Right kidney (tissue), 1 donor: Measurements from ENCODE around the gene HLX.

Source experiments
- DNase-seq: peaks from one replicate; pipeline ENCODE4 v3.0.0-alpha.2; 2016

HLX gene

DNA sequence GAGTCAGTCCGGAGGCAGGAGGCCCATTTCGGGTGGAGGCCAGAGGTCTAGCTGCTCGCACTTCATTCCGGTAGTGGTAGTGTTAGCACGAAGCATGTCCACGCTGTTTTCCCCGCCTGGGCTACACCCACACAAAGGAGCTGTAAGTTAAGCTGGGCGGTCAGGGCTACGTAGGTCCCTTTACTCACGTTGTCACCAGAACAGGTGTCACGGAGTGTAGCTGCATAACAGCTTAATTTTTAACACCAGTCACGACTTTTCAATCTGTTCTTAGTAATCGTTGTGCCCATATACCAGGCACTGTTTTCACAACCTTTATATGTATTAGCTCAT is 15.6 kb downstream of the HLX start:
- no peak for DNase-seq

DNA sequence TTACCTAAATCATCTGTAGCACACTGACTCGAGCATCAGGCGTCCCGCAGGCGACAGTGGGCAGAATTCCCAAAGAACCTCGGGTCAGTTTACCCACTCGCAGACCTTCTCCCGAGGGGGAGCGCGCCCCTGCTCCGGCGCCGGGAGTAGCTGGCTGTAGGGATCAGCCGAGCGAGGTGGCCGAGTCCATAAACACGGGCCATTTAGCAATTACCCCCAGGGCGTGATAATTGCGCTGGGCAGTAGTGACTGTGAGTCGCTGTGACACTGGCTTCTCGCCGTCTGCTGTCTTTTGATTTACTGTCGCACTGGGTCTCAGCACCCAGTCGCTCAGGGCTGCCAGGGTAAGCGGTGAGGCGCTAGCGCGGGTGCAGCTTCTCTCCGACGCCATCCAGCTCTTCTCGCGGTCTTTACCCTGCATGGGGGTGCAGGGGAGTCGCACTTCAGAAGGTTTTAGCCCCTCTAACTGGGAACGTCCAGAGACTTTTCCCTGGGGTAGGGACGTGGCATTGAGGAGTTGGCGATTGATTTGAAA is 16.2 kb downstream of the HLX start:
- peak; percentile 53 for DNase-seq

DNA sequence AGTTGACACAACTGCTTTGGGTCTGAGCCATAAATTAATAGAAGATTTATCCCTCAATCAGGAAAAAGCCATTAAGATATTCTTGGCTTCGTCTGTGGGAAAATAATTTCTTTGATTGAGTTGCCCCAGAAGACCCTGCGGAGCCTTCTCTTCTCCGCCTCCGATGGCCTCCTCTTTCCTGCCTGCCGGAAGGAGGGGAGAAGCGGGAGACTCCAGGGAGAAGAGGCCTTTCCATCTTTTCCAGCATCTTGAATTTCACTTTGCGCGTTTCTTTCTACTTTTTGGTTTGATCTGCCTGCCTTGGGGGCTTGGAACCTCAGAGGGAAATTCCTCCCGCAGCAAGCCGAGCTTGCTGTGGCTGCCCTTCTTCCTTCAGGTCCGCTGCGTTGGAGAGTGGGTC is 16.8 kb downstream of the HLX start:
- DNase-seq, result peak; percentile 37

DNA sequence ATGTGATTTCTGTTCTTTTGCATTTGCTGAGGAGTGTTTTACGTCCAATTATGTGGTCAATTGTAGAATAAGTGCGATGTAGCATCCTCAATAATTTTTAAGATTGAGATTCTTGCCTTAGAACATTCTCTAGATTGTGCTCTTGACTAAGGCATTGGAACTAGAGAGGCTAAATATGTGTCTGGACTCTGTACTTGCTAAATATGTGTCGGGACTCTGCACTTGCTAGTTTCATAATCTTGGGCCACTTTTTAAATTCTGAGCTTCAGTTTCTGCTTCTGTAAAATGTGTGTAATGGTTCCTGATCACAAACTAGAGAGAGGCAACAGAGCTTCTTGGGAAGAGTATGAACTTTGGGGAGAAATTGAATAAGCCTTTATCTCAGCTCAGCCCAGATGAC is 21.6 kb downstream of the HLX start:
- no peak for DNase-seq

DNA sequence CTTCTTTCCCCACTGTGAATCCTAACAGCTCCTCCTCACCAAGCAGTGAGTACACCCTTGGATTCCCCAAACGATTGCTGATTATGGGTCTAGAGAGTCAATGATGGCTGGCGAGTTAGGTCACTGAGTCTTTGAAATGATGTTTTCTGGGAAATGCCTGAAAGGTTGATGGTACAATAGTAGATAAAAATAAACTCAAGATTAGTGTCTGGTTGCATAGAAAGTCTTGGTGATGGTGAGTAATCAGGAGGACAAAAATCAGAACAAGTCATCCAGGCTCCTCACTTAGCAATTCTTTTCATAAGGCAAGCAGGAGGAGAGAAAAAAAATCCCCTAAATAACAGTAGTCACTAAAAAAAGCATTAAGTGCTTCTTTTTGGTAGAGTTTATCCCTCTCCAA is 22.6 kb downstream of the HLX start:
- no peak for DNase-seq

DNA sequence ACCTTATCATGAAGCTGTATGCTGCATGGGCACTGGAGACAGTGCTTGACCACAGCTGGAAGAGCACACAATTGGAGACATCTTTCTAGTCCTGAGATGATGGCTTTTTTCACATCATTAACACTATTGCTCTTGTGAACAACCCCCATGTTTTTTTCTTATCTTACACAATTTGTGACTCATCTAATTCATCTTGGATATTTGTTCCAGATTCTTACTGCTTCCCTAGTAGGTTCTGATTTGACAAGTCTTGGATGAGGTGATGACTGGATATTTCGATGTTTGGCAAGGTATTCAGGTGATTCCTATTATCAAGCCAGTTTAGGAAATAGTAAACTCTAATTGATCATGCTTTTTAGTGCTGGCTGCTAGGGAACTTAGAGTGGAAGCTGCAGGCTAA is 23.7 kb downstream of the HLX start:
- no peak for DNase-seq

DNA sequence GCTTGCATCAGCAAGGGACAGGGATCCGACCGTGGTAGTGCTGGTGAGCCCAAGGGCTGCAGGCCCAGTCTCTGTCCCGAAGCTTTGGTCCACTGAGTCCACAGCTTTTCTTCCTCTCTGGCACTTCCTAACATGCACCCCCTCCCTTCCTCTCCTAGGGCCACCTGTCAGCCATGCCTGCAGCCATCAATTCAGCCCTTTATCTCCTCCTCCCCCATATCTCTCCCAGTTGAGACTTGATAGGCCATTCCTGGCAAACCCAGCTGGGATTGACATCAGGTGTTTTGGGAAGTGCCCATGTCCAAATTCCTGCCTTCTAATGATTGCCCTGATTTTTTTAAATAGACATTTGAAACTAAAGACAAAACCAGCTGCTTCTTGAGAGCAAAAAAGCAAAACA is 25.6 kb downstream of the HLX start:
- DNase-seq, result no peak

DNA sequence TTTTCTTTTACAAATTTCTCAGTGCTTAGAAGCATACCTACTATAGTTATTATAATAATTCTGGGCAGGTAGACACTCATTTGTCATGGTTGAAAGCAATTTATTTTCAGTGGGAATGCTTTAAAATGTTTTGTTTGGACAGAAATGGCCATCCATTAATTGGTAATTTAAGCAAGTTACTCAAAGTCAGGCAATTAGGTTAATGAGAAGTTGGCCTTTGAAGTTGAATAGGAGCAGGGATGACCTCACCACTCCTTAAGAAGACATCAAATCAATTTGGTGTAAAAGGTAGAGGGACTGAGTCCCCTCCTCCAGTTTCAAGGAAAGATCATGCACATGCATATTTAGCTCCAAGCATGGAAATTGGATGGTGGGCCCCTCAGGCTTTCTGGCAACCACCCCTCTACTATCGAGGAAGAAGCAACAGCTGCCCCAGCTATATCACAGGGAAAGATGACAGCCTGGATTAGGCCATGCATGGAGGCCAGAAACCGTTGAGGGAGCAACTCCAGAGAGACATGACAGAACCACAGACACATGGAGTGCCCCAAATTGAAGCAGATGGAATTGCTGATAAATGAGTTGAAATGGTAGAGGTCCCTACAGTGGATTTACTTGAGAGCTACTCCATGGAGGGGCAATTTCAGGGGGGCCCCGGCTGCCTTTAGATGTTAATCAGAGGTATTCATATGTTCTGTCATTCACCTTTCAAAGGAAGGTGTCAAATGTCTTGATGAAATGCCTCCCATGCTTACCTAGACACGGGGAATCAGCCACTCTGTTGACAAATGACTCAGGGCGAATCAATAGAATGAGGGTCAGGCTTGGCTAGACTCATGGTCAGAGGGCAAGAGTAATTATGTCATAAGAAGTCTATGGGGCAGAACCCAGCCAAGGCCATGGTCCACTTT is 26.7 kb downstream of the HLX start:
- no peak for DNase-seq

DNA sequence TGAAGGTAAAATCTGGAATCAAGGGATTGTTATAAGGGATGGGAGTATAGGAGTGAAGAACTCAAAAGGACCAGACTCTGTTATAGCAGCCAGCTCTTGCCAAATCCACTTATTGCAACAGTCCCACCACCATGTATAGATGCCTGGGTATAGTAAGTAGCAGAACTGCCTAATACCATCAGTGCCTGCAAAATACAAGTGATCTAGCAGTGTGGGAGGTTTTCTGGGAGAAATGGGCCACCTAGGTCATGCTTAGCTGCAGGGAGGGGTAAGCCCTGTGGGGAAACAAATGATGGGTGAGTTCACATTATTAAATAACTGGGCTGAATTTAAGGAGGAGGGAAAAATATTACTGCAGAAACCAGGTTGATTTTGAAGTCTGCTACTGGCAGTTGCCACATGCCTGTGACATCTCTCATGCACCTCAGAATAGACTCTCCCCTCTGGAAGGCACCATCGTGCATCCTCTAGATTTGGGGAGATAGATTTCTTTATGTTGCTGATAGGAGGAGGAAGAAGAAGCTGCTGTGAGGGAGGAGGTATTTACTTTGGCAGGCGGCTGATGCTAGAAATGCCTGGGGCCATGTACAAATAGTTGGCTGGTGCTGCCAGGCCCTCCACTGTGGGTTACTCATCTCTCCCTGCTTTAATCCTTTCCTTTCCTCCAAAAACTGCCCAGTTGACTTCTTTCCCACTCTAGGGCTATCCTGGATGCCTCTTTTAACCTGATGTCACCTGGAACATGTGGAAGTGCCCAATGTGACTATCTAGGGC is 27.5 kb downstream of the HLX start:
- no peak for DNase-seq

DNA sequence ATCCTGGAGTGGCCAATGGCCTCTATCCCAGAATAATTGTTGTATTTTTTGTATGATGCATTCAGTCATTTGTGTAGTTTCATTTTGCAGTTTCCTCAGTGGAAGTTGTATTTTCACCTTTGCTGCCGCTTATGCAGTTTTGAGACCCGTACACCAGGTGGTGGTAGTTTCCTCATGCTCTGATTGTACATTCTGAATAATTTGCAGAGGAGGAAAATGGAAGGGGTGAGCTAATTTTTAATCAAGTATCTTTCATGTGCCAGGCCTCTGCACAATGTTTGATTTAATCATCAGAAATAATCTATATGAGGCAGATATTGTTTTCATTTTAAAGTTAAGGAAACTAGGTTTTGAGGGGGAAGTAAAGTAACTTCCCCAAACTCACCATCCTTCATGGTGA is 29.5 kb downstream of the HLX start:
- DNase-seq, result no peak

DNA sequence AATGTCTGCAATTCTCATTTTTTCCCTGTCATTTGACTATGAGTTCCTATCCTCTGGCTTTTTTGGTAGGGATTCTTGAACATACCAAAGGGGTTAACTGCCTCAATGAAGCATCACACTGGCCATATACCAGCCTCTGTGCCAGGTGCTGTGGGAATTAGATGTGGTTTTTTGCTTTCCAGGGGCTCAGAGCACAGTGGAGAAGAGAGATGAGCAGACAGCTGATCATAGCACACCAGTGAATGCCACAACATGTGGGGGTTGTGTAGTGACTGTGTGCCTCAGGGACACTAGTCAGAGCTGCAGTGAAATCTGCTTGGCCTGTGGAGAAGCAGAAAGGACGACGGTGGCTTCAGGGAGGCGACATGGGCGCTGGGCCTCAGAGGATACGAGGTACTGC is 30.8 kb downstream of the HLX start:
- DNase-seq, result no peak

DNA sequence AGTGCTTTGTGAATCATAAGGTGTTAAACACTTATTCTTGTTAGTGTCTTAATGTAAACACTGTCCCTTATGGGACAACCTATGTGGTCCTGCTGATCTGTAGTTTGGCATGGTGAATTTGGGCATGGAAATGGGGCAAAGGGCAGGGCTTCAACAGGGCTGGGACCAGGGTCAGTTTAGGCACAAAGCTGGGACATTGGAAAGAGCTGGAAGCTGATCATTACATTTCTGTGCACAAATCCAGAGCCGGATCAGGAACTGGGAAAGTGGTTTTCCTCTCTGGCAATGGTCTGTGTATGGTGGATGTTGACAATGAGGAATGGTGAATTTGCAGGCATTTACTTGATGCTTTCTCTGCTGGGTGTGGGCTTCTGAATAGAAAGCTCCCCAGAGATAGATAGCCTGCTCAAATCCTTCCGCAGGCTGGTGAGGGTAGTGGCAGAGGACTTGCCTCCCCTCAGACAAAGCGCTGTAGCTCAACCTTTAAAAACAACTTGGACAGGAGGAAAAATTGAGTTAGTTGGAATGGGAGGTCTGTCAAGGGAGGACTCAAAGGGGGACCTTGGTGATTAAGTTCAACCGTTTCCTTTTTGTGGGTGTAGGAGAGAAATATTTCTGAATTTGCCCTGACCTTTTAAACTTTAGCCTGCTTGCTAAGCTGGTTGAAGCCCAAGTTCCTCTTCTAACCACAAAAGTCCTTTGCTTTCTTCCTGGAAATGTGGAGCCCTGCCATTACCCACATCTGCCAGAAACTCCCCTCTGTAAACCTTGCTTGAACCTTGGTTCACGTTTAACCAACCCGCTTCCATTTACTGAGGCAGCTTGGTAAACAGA is 35.3 kb downstream of the HLX start:
- no peak for DNase-seq

DNA sequence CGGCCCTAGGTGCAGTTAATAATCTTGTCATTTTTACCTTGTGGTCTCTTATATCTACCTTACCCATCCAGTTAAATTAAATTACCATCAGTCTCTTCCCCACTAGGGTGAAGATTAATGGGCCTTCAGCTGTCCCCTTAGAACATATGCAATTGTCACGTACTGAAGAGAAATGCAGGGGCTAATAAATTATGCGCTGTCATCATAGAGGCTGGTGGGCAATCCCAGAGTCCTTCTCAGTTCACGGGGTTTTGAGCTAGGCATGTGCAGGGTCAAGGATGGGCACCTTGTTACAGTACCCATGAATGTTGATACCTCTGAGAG is 35.8 kb downstream of the HLX start:
- no peak for DNase-seq

DNA sequence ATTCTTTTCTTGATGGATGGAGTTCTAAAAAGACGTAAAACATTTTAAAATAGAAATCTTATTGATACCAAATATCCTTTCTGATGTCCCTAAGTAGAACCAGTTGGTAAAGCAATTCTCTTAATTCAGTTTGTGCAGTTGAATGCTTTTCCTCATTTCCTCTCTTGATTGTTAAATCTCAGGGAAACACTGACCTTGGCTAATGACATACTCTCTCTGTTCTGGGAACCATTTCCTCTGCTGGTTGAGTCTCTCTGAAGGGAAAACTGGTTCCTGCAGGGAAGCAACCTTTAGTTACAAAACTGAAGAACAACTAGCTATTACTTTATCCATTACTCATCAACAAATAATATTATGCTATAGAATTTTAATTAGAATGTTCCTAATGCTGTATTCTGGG is 36.7 kb downstream of the HLX start:
- no peak for DNase-seq

DNA sequence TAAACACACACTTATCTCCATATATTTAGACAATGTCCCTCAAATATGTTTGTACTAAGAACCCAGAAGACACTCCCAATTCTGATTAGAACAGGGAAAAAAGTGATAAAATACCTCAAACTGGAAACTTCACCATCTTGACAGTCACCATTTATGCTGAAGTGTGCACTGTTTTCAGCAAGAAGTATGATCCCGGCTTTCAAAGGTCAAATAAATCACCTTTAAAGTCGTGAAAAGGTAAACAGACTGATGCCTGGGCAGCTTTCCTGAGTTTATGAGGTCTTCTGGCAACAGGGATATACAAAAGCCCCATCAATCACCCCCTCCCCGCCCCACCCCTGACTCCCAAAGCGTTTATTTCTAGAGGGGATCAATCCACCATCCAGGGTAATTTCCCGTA is 37.9 kb downstream of the HLX start:
- no peak for DNase-seq

DNA sequence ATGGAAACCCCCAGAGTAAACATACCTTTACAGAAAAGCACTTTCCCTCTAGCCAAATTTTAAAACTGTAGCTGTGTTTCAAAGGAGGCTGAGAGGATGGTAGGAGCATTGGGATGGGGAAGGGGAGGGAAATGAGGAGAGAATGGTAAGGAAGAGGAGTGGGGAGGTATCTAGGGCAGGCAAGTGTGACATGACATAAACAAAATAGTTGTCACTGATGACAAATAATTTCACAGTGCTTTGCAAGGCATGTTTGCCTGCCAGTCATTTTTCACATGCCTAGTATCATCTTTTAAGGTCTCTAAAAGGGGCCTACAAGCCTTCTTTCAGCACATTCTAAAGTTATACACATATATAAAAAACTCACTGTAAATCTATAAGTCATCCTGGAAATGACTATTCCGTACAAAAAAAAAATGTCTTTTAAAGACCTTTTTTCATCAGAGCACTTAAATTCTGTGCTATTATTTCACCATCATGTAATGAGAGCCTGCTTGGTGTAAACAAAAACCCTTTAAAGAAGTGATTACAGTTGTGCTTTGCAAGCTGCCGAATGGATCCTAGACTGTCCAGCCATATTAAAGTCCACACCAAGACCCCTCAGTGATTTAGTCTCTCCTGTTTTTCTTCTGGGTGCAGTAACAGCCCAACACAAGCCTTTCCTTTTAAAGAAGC is 38.4 kb downstream of the HLX start:
- DNase-seq, result no peak

DNA sequence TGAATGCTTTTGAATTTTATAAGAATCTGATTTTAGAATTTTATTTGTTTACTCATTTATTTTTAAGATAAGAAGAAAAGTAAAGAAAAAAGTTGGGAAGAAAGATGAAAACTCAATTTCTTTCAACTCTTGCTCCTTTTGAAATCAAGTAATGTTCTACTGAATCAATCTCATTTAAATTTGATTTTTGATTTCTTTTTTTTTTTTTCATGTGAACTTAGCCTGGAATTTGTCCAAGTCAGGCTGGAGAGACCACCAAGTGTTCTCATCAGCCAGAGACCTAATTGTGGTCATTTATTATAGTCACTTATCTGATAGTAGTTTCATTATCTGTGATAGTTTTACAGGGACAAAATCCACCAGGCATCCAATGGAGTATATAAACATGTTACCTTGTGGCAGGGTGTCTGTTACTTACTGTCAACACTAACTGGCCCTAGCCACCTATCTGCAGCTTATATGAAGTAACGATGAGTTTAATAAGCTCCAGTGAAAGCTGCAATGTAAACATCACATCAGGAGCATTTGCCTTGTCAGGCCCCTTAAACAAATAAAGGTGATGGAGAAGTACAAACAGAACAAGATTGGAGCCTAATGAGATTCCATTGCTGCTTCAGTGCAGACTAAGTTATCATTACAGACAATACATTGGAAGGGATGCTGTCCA is 39.2 kb downstream of the HLX start:
- no peak for DNase-seq

DNA sequence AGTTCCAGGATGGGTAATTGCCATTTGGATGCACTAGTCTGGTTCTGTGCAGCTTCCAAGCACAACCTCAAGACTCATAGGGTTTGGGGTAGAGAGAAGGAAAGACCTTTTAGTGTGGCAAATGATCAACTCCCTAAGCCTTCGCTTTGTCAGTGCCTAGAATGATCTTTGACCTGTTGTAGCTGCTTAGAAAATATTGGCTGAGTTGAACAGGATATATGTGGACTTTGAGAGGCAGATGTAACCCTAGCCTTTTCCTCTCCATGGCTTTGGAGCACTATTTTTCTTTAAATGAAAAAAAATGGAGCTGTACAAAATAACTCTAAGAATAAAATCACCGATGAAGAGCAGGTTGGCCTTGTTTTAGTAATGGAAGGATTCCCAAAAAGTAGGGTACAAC is 41.7 kb downstream of the HLX start:
- no peak for DNase-seq

DNA sequence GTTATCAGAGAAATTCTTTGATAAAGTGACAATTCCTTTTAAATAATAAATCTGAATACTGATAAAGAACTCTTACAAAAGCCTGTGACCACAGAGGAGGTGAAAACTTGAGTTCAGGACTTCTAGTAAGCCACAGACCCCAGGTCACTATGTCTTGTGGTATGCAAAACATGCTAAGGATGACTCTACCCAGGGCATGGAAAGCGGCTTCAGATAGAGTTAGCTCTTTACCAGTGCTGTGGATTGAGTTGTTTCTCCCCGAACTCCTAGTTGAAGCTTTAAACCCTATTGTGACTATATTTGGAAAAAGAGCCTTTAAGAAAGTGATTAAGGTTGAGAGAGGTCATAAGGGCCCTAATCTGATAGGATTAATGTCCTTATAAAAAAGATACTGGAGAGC is 42.3 kb downstream of the HLX start:
- no peak for DNase-seq

DNA sequence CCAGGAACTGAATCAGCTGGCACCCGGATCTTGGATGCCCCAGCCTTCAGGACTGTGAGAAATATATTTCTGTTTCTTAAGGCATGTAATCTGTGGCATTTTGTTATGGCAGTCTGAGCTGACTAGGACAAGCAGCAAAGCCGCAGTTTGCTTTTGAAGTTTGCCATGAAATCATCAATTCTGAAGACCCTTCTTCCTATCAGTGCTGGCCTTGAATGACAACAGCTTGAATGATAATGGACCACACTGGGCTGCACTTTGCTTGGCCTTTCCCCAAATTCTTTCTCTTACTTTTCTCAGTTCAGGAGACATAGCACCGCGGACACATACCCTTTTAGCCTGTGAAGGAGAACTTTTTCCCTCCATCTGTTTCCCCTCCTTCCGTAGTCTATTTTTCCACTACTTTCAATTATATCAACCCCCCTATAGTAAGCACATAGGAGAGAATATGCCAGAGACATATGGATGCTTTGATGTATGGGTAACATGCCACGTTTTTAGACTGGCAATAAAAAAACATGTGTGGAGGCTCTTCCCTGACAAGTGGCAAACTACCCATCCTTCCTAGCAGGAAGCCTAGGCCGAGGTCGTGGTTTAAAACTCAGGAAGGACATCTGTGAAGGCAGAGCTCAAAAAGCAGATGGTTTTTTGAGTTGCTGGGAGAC is 42.9 kb downstream of the HLX start:
- no peak for DNase-seq

DNA sequence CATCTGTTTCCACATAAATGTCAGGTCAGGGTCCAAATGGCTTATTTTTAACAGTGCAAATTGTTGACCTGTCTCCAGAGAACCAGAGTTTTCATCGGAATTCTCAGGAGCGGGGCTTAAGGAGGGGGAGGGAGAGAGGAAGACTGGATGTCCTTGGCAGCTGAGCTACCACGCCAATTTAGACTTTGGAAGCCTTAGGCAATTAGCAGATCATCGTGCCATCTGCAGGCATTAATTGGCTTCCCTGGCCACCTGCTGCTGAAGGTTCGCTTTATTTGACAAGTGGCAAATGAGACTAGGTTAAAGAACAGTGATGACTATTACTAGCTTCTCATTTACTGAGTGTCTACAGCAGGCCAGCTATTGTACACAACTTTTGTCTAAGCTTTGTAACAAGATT is 43.7 kb downstream of the HLX start:
- DNase-seq, result no peak
